NT2/D1 (cell line): ENCODE results near the gene TEDC1.

Experiments
- DNase-seq: peaks from one replicate; pipeline ENCODE4 v3.0.0-alpha.2; 2011; ENCODE audit warnings: low read depth, low spot score
- H3K27me3 ChIP-seq: 2 replicates; pipeline ENCODE4 v1.6.0; 2011; ENCODE audit warnings: mild to moderate bottlenecking; ENCODE audit not compliant: insufficient read length, insufficient read depth
- H3K36me3 ChIP-seq: 2 replicates; pipeline ENCODE4 v1.6.1; 2011; ENCODE audit warnings: mild to moderate bottlenecking, low read length, mixed read lengths; ENCODE audit not compliant: insufficient read depth, insufficient read length
- H3K4me1 ChIP-seq: 2 replicates; pipeline ENCODE4 v1.5.1; 2011; ENCODE audit not compliant: insufficient read depth, insufficient read length
- H3K4me3 ChIP-seq: 2 replicates; pipeline ENCODE4 v1.5.1; 2011; ENCODE audit warnings: low read depth; ENCODE audit not compliant: insufficient read length
- H3K9ac ChIP-seq: 2 replicates; pipeline ENCODE4 v1.6.0; 2011; ENCODE audit warnings: low read depth; ENCODE audit not compliant: insufficient read length
- H3K9me3 ChIP-seq: 2 replicates; pipeline ENCODE4 v1.5.1; 2011; ENCODE audit warnings: mild to moderate bottlenecking, low read length; ENCODE audit not compliant: insufficient read depth
- SUZ12 ChIP-seq: IDR thresholded peaks from 2 replicates; pipeline ENCODE4 v1.6.1; 2011; ENCODE audit not compliant: insufficient read length, insufficient read depth; ENCODE audit errors: extremely low read depth
- YY1 ChIP-seq: IDR thresholded peaks from 2 replicates; pipeline ENCODE4 v1.6.1; 2011; ENCODE audit not compliant: insufficient read length, insufficient read depth
- ZNF274 ChIP-seq: IDR thresholded peaks from 2 replicates; pipeline ENCODE4 v1.6.1; 2011; ENCODE audit warnings: mild to moderate bottlenecking, low read depth, low read length

TEDC1 gene

GRCh38 chr14:105499256-105500035 is 8.4 kb downstream of the TEDC1 start:
- H3K9me3 ChIP-seq = no peaks in the 10 kb centered on the region
- no peak for DNase-seq
- H3K4me1 ChIP-seq = peaks cover 26% of the 10 kb centered on the region
- TF ChIP-seq YY1 (no peak), ZNF274 (no peak), SUZ12 (no peak)
- H3K36me3 ChIP-seq = peaks cover 49% of the 10 kb centered on the region
- H3K27me3 ChIP-seq = no peaks in the 10 kb centered on the region
- H3K9ac ChIP-seq = peak overlapping the region; percentile 56
- no peak overlapping the region for H3K4me3 ChIP-seq

GRCh38 chr14:105500036-105500725 is 9.1 kb downstream of the TEDC1 start:
- no peaks in the 10 kb centered on the region for H3K9me3 ChIP-seq
- DNase-seq = no peak
- no peaks in the 10 kb centered on the region for H3K27me3 ChIP-seq
- H3K36me3 ChIP-seq = peaks cover 45% of the 10 kb centered on the region
- no peak for TF ChIP-seq YY1
- TF ChIP-seq ZNF274 = no peak
- no peak for TF ChIP-seq SUZ12
- peaks cover 25% of the 10 kb centered on the region for H3K4me1 ChIP-seq
- no peak overlapping the region for H3K4me3 ChIP-seq
- H3K9ac ChIP-seq = peak overlapping the region; percentile 56

- Histone ChIP-seq H3K9ac (peak overlapping the region; percentile 3), H3K4me1 (peaks cover 25% of the 10 kb centered on the region), H3K27me3 (no peaks in the 10 kb centered on the region), H3K4me3 (no peak overlapping the region), H3K9me3 (no peaks in the 10 kb centered on the region), H3K36me3 (peaks cover 42% of the 10 kb centered on the region)
- DNase-seq = no peak
- no peak for TF ChIP-seq ZNF274
These were observed 9.7 kb downstream of the TEDC1 start for GRCh38 chr14:105500726-105501101.

GRCh38 chr14:105501504-105502291 is 10.7 kb downstream of the TEDC1 start:
- DNase-seq = no peak
- Histone ChIP-seq H3K4me3 (no peak overlapping the region), H3K27me3 (no peaks in the 10 kb centered on the region), H3K36me3 (peaks cover 37% of the 10 kb centered on the region), H3K9me3 (no peaks in the 10 kb centered on the region), H3K4me1 (peaks cover 24% of the 10 kb centered on the region), H3K9ac (no peak overlapping the region)
- TF ChIP-seq YY1 (no peak), SUZ12 (no peak), ZNF274 (no peak)

- Histone ChIP-seq H3K9ac (no peak overlapping the region), H3K4me3 (no peak overlapping the region), H3K4me1 (peaks cover 22% of the 10 kb centered on the region), H3K9me3 (no peaks in the 10 kb centered on the region), H3K27me3 (no peaks in the 10 kb centered on the region), H3K36me3 (peaks cover 29% of the 10 kb centered on the region)
- DNase-seq = no peak
- TF ChIP-seq ZNF274 = no peak
- no peak for TF ChIP-seq YY1
- TF ChIP-seq SUZ12 = no peak
These were observed 11.6 kb downstream of the TEDC1 start for GRCh38 chr14:105502446-105503295.

- Histone ChIP-seq H3K36me3 (peaks cover 23% of the 10 kb centered on the region), H3K4me3 (no peak overlapping the region), H3K4me1 (peaks cover 16% of the 10 kb centered on the region), H3K9ac (no peak overlapping the region), H3K9me3 (no peaks in the 10 kb centered on the region), H3K27me3 (no peaks in the 10 kb centered on the region)
- no peak for DNase-seq
- TF ChIP-seq ZNF274 (no peak), SUZ12 (no peak), YY1 (no peak)
These were observed 12.2 kb downstream of the TEDC1 start for GRCh38 chr14:105503296-105503640.
